Gastrocnemius medialis (tissue), 4 donors: ENCODE results near the gene UBR7.

Experiments
- POLR2A ChIP-seq, 2 donors: fragments of 450-650 bp; IDR thresholded peaks; one replicate each; pipeline ENCODE4 v1.6.1; 2017; ENCODE audit warnings: antibody characterized with exemption in 2 of 2, mild to moderate bottlenecking in 2 of 2, moderate library complexity in 2 of 2
- TF ChIP-seq, protein P1 (sequence below), 5 experiments: fragments of 450-650 bp in 3 of 5; fragments of 200-600 bp in 2 of 5; sonication (generic) in 2 of 5; IDR thresholded peaks in 4 of 5; conservative IDR thresholded peaks in 1 of 5; 1 replicate in 4 of 5; 2 replicates in 1 of 5; pipeline ENCODE4 v1.5.1; 2016 to 2019; ENCODE audit warnings: antibody characterized with exemption in 5 of 5, mild to moderate bottlenecking in 3 of 5, moderate library complexity in 3 of 5

DNA sequence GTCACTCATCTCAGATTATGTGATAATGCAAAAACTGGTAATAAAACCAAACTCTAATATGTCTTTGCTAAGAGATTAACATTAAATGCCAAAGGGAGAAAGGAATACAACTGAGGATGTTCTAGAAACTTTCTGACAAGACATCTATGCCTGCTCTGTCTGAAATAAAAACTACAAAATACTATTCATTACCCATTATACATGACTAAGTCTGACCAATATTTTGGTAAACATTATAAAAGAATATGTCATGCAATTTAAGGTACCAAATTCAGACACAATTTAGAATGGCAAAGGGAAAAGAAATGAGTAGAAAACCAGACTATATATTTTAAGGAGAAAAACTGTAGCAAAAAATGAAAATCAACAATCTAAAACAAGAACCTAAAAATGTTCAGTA lies 39.5 kb downstream of the UBR7 start:
- TF ChIP-seq, protein P1, sequence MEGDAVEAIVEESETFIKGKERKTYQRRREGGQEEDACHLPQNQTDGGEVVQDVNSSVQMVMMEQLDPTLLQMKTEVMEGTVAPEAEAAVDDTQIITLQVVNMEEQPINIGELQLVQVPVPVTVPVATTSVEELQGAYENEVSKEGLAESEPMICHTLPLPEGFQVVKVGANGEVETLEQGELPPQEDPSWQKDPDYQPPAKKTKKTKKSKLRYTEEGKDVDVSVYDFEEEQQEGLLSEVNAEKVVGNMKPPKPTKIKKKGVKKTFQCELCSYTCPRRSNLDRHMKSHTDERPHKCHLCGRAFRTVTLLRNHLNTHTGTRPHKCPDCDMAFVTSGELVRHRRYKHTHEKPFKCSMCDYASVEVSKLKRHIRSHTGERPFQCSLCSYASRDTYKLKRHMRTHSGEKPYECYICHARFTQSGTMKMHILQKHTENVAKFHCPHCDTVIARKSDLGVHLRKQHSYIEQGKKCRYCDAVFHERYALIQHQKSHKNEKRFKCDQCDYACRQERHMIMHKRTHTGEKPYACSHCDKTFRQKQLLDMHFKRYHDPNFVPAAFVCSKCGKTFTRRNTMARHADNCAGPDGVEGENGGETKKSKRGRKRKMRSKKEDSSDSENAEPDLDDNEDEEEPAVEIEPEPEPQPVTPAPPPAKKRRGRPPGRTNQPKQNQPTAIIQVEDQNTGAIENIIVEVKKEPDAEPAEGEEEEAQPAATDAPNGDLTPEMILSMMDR (IDR thresholded peaks at IDR 0.05 in 4 of 5, conservative IDR thresholded peaks at IDR 0.05 in 1 of 5): no peak
- TF ChIP-seq POLR2A (IDR thresholded peaks at IDR 0.05): no peak
